Keratinocyte (primary cell): ENCODE data around the gene CAPZA2. TPM values are rescaled to one million over a fixed set of nuclear protein-coding genes. Genes with fewer than 3 reads are reported as not detected.
"Not testable (repeated sequence)": the region's sequence is repeated elsewhere in the genome, so short reads cannot be mapped to it uniquely, and the experiment has no call there.

Experiments
- DNase-seq: peaks from one replicate; pipeline ENCODE4 v3.0.0-alpha.2; 2011; ENCODE audit warnings: low read depth, missing footprints, low spot score
- FAIRE-seq: peaks from 2 replicates; lab custom pipeline; 2011; peaks lifted over from hg19 to GRCh38; lab: Jason Lieb, UNC
- H2AFZ ChIP-seq: 2 replicates; pipeline ENCODE4 v1.6.0; 2012; ENCODE audit warnings: low read length, control low read depth, inconsistent platforms; ENCODE audit not compliant: control insufficient read depth
- H3K27ac ChIP-seq: 2 replicates; pipeline ENCODE4 v1.5.1; 2011; ENCODE audit warnings: low read length; ENCODE audit not compliant: control insufficient read depth, insufficient read depth
- H3K27me3 ChIP-seq: 3 replicates; pipeline ENCODE4 v1.6.0; 2011; ENCODE audit warnings: low read length; ENCODE audit not compliant: control insufficient read depth, insufficient read depth; ENCODE audit errors: extremely low read depth
- H3K36me3 ChIP-seq, 2 experiments: 2 replicates in 1 of 2; 3 replicates in 1 of 2; pipeline ENCODE4 v1.5.1; 2011; ENCODE audit warnings: low read length in 2 of 2, mild to moderate bottlenecking in 1 of 2; ENCODE audit not compliant: control insufficient read depth in 2 of 2, insufficient read depth in 2 of 2; ENCODE audit errors: extremely low read depth in 1 of 2
- H3K4me1 ChIP-seq: 3 replicates; pipeline ENCODE4 v1.5.1; 2011; ENCODE audit warnings: low read length; ENCODE audit not compliant: control insufficient read depth, insufficient read depth; ENCODE audit errors: extremely low read depth
- H3K4me2 ChIP-seq: 3 replicates; pipeline ENCODE4 v1.6.0; 2011; ENCODE audit warnings: low read depth, low read length; ENCODE audit not compliant: control insufficient read depth, insufficient read depth; ENCODE audit errors: extremely low read depth
- H3K4me3 ChIP-seq, 3 experiments: fragments of 200-600 bp in 1 of 3; sonication (generic) in 1 of 3; 2 replicates in 2 of 3; 3 replicates in 1 of 3; pipeline ENCODE4 v1.5.1; 2011 to 2016; ENCODE audit warnings: low read length in 3 of 3, mild to moderate bottlenecking in 3 of 3, control low read depth in 2 of 3, inconsistent platforms in 1 of 3, low read depth in 1 of 3, mixed read lengths in 1 of 3, mixed run types in 1 of 3, moderate library complexity in 1 of 3; ENCODE audit not compliant: control insufficient read depth in 2 of 3, insufficient read depth in 2 of 3; ENCODE audit errors: extremely low read depth in 1 of 3
- H3K79me2 ChIP-seq: 2 replicates; pipeline ENCODE4 v1.6.0; 2012; ENCODE audit warnings: low read length; ENCODE audit not compliant: control insufficient read depth, insufficient read depth
- H3K9ac ChIP-seq: 3 replicates; pipeline ENCODE4 v1.6.0; 2011; ENCODE audit warnings: low read length; ENCODE audit not compliant: control insufficient read depth, insufficient read depth; ENCODE audit errors: extremely low read depth
- H3K9me1 ChIP-seq: 3 replicates; pipeline ENCODE4 v1.6.0; 2011; ENCODE audit warnings: low read length; ENCODE audit not compliant: control insufficient read depth, insufficient read depth; ENCODE audit errors: extremely low read depth
- H3K9me3 ChIP-seq: 2 replicates; pipeline ENCODE4 v1.5.1; 2012; ENCODE audit warnings: low read depth, low read length; ENCODE audit not compliant: control insufficient read depth
- H4K20me1 ChIP-seq: 3 replicates; pipeline ENCODE4 v1.6.0; 2011; ENCODE audit warnings: low read length; ENCODE audit not compliant: control insufficient read depth, insufficient read depth; ENCODE audit errors: extremely low read depth
- CTCF ChIP-seq, 3 experiments: IDR thresholded peaks in 1 of 3; conservative IDR thresholded peaks in 1 of 3; optimal IDR thresholded peaks in 1 of 3; 2 replicates in 2 of 3; 3 replicates in 1 of 3; pipeline versions ENCODE3 to v1.5.1; 2011; ENCODE audit warnings: low read length in 3 of 3, mild to moderate bottlenecking in 3 of 3, moderate library complexity in 2 of 3, control low read depth in 1 of 3, inconsistent platforms in 1 of 3; ENCODE audit not compliant: insufficient read depth in 2 of 3; ENCODE audit errors: extremely low read depth in 1 of 3
- EZH2 ChIP-seq: IDR thresholded peaks from one replicate; pipeline ENCODE4 v1.6.1; 2012; ENCODE audit warnings: inconsistent platforms, mild to moderate bottlenecking, low read length, moderate library complexity
- dilution Hi-C: fragments of 300-500 bp; cut with MboI; formaldehyde crosslinking; loops from one replicate; pipeline ENCODE4 v1.7.0; 2020; ENCODE audit warnings: low sequenced_read_pairs; ENCODE audit not compliant: extremely low pct_ligation_motif_present
- polyA plus RNA-seq, 5 experiments: library from polyadenylated mRNA; depleted of rRNA in 3 of 5; stranded (reverse) in 3 of 5; stranded (forward) in 1 of 5; unstranded in 1 of 5; fragments of >200 nt; gene quantifications; 1 replicate in 1 of 5; 2 replicates in 3 of 5; 3 replicates in 1 of 5; pipeline versions ENCODE4 v1.2.1 to v1.2.3, GENCODE V29; 2011 to 2012; ENCODE audit warnings: missing spikeins in 2 of 5, low read depth in 1 of 5, low replicate concordance in 1 of 5

The CAPZA2 gene
- polyA plus RNA-seq, 1 donor (not counting 4 experiments of a cell fraction or from before 2014, with no cell fraction given) = 150 TPM

DNA sequence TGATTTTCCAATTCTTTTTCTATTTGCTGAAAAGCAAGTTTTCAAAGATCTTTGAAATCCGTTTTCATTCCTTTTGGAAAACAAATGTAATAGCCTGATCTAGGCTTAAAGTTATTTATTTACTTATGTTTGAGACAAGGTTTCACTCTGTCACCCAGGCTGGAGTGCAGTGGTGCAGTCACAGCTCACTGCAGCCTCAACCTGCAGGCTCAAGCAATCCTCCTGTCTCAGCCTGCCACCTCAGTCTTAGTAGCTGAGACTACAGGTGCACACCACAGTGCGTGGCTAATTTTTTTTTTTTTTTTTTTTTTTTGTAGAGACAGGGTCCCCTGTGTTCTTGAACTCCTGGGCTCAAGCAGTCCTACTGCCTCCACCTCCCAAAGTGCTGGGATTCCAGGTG, 95.5 kb downstream of the CAPZA2 start:
- Histone ChIP-seq H3K9ac (no peak overlapping the region), H3K9me3 (no peaks in the 10 kb centered on the region), H3K79me2 (peaks cover 32% of the 10 kb centered on the region), H3K4me2 (no peak overlapping the region), H3K4me1 (peaks cover 8% of the 10 kb centered on the region), H3K36me3 (peaks cover 0 to 4% of the 10 kb centered on the region in 2 experiments), H3K4me3 (no peak overlapping the region), H2AFZ (no peak overlapping the region), H4K20me1 (no peaks in the 10 kb centered on the region), H3K27ac (no peak overlapping the region), H3K9me1 (no peaks in the 10 kb centered on the region), H3K27me3 (no peaks in the 10 kb centered on the region)
- DNase-seq (no peak), FAIRE-seq (no peak)
- TF ChIP-seq EZH2 = no peak
- TF ChIP-seq CTCF (optimal IDR thresholded peaks at IDR 0.05 in 1 of 3, IDR thresholded peaks at IDR 0.05 in 1 of 3, conservative IDR thresholded peaks at IDR 0.05 in 1 of 3; ENCODE audit: extremely low read depth in 1 of 3, insufficient read depth in 2 of 3, low read length in 3 of 3) = no peak
- dilution Hi-C loops = no loop called here

GRCh38 chr7:116961966-116962673, 99.7 kb downstream of the CAPZA2 start:
- FAIRE-seq, H3K4me1 ChIP-seq, dilution Hi-C loops, H4K20me1 ChIP-seq, H3K36me3 ChIP-seq, H3K4me3 ChIP-seq, H3K9ac ChIP-seq, DNase-seq, H3K27me3 ChIP-seq, H3K27ac ChIP-seq, H3K4me2 ChIP-seq, H3K9me3 ChIP-seq, H2AFZ ChIP-seq, H3K9me1 ChIP-seq: not testable (repeated sequence)
- H3K79me2 ChIP-seq = peaks cover 30% of the 10 kb centered on the region

DNA sequence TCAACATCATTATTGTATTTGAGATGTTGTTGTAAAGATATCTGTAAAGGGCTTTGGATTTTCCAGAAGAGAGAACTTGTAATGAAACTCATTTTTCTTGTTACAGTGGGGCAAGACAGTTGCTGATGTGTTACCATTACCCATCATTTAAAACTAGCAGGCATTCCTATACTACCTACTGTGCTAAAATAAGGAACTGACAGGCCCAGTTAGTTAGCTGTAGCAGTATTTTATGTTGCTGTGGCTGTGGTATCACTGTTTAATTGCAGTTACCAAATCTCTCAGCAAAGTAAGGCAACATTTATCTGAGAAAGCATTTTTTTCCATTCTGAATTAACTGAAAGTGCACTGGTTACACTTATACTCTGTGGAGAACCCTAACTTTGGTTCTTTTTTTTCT, 100.8 kb downstream of the CAPZA2 start:
- Histone ChIP-seq H3K9me3 (no peaks in the 10 kb centered on the region), H3K4me2 (no peak overlapping the region), H3K79me2 (peaks cover 30% of the 10 kb centered on the region), H3K9ac (no peak overlapping the region), H3K4me1 (no peaks in the 10 kb centered on the region), H3K27ac (no peak overlapping the region), H4K20me1 (no peaks in the 10 kb centered on the region), H3K4me3 (no peak overlapping the region), H2AFZ (no peak overlapping the region), H3K9me1 (no peaks in the 10 kb centered on the region), H3K36me3 (no peaks in the 10 kb centered on the region), H3K27me3 (no peaks in the 10 kb centered on the region)
- FAIRE-seq = no peak
- no peak for TF ChIP-seq EZH2
- no peak for TF ChIP-seq CTCF (optimal IDR thresholded peaks at IDR 0.05 in 1 of 3, IDR thresholded peaks at IDR 0.05 in 1 of 3, conservative IDR thresholded peaks at IDR 0.05 in 1 of 3; ENCODE audit: extremely low read depth in 1 of 3, insufficient read depth in 2 of 3, low read length in 3 of 3)
- no peak for DNase-seq
- dilution Hi-C loops = no loop called here
